NCI-H82 (cell line): ENCODE measurements around the gene HERC4.
"Not testable (repeated sequence)": the region's sequence is repeated elsewhere in the genome, so short reads cannot be mapped to it uniquely, and the experiment has no call there.

Source experiments
- DNase-seq: peaks from one replicate; lab custom pipeline; 2025; lab: John Stamatoyannopoulos, UW

HERC4 gene

DNA sequence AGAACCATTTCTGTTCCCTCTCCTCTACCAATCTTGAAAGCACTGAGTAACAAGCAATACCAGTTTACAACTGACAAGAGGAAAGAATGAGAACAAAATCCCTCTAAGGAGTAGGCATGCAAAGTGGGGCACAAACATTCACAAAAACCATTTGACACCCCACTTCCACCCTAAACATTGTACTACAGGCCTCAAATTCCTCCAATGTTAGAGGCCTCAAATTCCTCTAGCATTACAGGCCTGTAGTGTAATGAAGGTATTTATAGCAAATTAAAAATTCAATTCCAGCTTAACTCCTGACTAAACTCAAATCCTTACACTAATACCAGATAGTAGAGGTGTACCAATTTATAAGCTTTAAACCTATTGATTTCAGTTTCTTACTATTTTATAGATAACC, 105.2 kb downstream of the HERC4 start:
- no peak for DNase-seq

DNA sequence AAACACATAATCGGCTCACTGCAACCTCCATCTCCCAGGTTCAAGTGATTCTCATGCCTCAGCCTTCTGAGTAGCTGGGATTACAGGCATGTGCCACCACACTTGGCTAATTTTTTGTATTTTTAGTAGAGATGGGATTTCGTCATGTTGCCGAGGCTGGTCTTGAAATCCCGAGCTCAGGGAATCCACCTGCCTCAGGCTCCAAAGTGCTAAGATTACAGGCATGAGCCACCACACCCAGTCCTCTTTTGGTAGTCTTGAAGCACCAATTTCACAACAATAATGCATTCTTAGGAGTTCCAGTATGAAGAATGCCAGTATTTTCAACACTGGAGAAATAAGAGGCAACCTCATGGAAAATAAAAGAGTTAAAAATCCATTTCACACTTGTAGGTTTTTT, 109.0 kb downstream of the HERC4 start:
- not testable (repeated sequence) for DNase-seq

DNA sequence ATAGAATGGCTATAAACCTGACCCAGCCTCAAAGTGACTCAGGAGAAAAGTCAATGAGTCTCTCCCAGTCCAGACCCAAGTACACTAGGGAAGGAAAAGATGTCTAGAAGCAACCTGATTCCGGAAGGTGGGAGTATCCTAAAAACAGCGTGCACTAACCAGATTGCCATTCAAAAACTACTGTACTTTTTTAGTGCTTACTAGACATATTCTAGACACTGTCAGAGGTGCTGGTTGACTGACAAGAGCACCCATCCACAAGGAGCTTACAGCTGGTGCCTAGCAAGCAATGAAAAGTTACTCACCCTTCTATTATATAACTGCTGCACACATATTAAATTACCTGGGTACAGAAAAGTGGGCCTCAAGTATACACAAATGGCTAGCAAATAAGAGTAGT, 109.6 kb downstream of the HERC4 start:
- no peak for DNase-seq

DNA sequence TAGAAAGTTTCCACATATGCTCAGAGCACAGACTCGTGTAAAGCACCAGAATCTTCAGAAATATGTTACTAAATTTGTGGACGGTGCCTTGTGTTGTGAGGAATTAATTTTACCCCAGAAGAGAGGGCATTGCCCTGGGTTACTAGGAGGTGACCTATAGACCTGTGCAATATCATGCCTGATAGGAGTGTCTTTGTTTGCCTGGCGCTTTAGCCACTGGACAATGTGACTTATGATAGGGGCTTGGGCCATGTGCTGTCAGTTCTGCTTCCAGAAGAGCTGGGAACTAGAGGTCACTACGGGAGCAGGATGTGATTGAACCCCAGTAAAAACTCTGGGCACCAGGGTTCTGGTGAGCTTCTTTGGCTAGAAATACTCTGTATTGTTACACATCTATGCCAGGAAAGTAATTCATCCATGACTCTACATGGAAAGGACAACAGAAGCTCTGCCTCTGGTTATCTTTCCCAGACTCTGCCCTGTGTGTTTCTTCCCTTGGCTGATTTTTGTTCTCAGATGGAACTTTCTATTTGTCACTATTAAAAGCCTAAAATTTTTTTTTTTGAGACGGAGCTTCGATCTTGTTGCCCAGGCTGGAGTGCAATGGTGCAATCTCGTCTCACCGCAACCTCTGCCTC, 115.1 kb downstream of the HERC4 start:
- DNase-seq = no peak

DNA sequence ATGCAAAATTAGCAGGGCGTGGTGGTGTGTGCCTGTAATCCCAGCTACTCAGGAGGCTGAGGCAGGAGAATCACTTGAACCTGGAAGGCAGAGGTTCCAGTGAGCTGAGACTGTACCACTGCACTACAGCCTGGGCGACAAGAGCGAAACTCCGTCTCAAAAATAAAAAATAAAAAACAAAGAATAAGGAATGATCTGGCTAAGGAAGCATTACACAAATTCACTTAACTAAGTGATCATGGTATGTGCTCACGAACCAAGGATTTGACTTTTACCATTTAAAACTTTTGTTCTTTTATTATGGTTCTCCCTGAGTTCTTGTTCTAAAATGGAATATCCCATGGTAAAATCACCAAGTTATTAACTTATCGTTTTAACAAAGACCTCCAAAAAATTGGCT, 119.5 kb downstream of the HERC4 start:
- DNase-seq = no peak

DNA sequence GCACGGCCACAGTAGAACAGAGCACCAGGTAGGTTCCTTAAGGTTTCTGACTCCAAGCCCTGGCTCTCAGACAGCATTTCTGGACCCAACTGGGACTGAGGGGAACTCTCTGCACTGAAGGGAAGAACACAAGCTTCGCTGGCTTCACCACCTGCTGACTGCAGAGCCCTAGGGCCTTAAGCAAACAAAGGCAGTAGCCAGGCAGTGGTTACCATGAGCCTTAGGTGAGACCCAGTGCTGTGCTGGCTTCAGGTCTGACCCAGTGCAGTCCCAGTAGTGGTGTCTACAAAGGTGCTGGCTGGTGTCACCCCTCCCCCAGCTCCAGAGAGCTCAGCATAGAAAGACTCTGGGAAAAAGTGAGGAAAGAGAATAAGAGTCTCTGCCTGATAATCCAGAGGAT, 131.2 kb downstream of the HERC4 start:
- no peak for DNase-seq

DNA sequence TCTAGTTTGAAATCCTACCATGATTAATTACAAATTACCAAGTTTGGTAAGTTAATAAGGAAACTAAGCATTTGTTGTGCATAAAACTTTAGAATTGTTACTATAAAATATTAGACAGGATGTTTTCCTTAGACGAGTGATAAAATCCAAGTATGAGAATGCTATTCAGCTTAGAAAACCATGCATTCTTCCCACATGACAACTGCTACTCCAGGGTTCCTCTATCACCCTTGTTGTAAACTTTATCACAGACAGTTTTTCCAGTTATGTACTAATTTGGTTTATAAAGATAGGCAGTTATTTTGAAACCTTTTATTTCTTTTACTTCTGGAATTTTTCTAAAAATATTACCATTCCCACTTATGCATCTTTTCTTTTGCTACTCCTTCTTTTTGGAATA, 138.7 kb downstream of the HERC4 start:
- DNase-seq = no peak

DNA sequence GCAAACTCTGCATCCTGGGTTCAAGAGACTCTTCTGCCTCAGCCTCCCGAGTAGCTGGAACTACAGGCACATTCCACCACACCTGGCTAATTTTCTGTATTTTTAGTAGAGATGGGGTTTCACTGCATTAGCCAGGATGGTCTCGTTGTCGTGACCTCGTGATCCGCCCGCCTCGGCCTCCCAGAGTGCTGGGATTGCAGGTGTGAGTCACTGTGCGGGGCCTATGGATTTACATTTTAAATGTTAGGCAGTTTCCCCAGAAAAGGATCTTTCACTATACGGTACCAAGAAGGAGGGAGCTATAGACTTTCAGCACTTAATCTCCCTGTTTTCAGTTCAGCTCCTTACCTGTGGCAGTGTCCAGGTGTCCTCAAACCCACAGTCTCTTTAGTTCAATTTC, 139.9 kb downstream of the HERC4 start:
- no peak for DNase-seq

DNA sequence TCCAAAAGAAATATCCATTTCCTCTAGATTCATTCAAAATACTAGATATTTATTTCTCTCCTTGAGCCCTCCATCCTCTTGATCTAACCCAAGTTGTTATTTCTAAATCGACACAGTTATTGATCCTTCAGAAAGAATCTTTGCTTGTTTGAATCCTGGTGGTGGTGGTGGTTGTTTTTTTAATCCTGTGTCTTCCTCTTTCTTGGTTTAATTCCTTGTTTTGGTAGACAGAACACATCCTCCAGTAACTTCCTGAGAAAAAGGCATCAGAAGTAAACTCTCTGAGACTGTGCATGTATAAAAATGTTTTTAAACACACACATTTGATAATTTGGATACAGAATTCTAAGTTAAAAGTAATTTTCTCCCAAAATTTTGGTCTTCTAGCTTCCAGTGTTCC, 140.7 kb downstream of the HERC4 start:
- DNase-seq = no peak

DNA sequence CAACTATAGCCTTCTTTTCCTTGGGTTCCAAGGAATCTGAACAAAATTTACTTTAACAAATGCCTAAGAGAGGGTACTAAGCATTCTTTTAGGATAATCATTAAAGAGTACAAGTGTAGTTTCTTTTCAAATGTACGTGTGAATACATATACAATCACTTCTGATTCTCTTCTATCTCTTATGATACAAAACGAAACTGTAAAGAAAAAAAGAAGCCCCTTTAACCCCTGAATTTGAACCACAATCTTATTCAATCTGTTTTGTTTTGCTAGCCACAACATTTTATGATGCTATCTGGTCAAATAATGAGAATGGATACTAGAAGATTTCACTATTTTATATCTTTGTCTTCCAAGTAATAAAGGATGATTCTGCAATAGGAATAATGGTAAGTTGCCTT, 141.9 kb downstream of the HERC4 start:
- no peak for DNase-seq

DNA sequence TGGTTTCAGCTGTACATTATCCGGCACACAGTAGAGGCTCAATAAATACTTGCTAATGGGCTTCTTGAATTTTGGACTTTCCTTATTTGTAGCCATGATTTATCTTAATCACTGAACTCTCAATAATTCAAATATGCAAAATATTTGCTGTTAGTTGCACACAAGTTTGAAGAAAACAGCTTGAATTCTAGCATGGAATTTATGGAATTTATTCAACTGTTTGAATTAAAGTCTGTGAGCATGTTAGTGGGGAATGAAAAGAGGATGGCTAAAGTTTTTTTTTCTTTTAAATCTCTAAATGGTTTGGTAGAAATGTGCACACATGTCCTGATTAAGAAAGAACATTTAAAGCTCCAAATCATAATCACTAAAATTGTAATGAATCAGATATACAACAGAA, 148.1 kb downstream of the HERC4 start:
- no peak for DNase-seq

DNA sequence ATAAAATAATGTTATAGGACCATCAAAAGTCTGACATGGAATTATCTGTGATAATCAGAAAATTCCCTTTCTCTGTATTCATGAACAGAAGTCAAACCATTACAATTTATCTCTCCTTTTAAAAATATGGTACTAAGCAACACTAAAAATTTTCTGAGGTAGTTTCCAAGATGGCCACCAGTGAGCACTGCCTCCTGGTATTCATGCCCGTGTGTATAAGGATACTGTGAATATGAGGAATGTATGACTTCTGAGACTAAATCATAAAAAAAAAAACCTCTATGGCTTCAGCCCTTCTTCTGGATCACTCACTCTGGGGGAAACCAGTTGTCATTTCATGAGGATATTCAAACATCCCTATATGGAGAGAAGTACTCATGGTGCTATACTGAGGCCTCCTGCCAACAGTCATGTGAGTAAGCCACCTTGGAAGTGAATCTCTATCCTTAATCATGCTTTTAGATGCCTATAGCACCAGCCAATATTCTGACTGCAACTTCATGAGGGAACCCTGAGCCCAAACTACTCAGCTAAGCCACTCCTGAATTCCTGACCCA, 149.6 kb downstream of the HERC4 start:
- no peak for DNase-seq

DNA sequence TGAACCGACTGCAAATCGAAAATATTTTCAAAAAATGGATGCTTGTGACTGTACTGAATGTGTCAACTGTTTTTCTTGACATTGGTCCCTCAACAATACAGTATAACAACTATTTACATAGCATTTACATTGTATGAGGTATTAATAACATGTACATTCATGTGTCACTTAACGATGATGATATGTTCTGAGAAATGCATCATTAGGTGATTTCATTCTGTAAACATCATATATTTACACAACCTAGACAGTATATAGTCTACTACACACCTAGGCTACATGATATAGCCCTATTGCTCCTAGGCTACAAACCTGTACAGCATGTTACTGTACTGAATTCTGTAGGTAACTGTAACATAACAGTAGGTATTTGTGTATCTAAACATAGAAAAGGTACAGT, 150.9 kb downstream of the HERC4 start:
- no peak for DNase-seq

DNA sequence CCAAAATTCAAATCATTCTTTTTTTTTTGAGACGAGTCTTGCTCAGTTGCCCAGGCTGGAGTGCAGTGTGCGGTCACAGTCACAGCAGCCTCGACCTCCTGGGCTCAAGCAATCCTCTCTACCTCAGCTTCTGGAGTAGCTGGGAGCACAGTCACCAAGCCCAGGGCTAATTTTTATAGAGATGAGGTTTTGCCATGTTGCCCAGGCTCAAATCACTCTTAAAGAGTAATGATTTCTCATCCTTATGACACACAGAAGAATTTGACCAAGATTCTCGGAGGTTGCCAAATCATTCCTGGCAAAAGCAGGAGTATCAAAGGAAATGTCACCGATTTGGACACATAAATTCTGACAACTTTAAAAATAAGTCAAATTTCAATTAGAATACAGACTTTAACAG, 151.5 kb downstream of the HERC4 start:
- DNase-seq = no peak

DNA sequence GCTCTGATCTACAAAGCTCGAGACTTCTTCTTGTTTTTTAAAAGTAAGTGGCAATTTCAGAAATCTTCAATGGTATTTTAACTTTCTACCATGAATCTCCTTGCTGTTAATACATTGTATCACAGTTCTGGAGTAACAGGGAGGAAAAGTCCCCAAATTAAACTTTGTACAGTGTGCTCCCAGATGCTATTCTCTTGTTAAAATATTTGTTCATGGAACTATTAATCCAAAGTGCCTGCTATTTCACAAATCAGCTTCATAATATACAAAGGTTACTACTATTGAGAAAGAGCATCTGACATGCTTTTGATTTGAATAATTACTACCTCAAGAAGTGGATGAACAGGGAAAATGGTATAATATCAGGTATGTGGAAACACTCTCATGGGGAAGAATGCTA, 154.0 kb downstream of the HERC4 start:
- DNase-seq = no peak

DNA sequence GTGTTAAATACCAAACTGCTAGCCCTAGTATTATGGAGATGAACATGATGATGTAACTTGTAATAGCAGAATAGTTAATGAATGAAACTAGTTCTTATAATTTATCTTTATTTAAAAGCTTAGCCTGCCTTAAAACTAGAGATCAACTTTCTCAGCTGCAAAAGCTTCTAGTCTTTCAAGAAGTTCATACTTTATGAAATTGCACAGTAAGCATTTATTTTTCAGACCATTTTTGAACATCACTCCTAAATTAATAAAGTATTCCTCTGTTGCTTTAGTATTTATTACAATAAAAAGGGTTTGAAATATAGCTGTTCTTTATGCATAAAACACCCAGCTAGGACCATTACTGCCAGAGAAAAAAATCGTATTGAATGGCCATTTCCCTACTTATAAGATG, 157.4 kb downstream of the HERC4 start:
- no peak for DNase-seq

DNA sequence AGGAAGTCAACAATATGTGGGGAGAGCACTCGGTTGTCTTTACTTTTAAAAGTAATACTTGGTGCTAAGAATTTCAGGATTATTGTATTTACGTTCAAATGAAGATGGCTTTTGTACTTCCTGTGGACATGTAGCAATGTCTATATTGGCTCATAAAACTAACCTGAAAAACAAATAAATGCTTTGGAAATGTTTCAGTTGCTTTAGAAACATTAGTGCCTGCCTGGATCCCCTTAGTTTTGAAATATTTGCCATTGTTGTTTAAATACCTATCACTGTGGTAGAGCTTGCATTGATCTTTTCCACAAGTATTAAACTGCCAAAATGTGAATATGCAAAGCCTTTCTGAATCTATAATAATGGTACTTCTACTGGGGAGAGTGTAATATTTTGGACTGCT, 157.9 kb downstream of the HERC4 start:
- DNase-seq = no peak

DNA sequence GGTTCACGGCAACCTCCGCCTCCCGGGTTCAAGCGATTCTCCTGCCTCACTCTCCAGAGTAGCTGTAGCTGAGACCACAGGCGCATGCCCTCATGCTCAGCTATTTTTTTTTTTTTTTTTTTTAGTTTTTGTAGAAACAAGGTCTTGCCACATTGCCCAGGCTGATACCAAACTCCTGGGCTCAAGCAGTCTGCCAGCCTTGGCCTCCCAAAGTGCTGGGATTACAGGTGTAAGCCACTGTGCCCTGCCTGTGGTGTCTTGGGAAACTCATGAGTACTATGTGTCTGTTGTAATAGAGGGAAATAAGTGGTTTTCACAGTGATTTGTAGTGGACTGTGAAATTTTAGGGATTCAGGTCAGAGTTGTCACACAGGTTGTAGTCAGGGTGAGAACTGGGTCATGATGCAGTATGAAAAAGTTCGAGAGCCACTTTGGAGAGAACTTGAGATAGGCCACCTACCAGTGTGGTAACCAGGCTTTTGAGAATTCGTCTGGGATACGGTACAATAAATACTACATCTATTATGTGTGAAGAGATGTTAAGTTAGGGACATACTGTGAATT, 160.2 kb downstream of the HERC4 start:
- no peak for DNase-seq

DNA sequence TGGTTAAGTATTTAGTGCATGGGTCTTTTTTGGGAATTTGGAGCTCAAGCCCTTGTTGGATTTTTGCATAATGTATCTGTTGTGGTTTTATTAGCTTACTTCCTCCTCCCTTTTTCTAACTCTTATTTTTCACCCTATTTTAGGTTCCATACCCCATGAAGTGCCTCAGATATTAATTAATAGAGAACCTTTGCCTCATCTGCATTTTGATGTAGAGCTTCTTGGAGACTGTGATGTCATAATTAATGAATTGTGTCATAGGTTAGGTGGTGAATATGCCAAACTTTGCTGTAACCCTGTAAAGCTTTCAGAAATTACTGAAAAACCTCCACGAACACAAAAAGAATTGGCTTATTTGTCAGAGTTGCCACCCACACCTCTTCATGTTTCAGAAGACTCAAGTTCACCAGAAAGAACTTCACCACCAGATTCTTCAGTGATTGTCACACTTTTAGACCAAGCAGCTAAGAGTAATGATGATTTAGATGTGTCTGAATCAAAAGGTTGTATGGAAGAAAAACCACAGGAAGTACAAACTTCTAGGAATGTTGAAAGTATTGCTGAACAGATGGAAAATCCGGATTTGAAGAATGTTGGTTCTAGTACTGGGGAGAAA, 162.6 kb downstream of the HERC4 start:
- no peak for DNase-seq

DNA sequence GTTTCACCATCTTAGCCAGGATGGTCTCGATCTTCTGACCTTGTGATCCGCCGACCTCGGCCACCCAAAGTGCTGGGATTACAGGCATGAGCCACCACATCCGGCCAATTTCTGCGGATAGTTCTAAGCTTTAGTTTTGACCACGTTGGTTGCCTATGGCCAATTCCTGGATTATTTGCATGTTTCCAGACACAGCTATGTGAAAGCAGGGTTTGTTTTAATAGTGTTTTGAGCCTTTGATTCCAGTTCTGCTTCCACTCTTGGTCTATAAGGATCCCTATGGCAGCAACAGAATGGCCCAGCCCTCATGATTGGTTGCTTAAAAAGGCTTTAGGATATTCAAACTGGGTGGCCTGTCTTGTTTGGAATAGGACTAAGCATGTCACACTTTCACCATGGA, 171.5 kb downstream of the HERC4 start:
- DNase-seq = no peak

DNA sequence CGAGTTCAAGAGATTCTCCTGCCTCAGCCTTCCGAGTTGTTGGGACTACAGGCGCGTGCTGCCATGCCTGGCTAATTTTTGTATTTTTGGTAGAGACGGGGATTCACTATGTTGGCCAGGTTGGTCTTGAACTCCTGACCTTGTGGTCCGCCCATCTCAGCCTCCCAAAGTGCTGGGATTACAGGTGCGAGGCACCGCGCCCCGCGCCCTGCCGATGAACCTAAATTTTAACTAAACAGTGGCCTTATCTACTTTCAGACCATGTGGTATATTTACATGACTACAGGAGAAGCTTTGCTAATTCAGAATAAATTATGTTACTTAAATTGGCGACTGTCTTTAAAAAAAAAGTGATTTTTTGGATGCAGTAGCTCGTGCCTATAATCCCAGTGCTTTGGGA, 181.4 kb downstream of the HERC4 start:
- no peak for DNase-seq

DNA sequence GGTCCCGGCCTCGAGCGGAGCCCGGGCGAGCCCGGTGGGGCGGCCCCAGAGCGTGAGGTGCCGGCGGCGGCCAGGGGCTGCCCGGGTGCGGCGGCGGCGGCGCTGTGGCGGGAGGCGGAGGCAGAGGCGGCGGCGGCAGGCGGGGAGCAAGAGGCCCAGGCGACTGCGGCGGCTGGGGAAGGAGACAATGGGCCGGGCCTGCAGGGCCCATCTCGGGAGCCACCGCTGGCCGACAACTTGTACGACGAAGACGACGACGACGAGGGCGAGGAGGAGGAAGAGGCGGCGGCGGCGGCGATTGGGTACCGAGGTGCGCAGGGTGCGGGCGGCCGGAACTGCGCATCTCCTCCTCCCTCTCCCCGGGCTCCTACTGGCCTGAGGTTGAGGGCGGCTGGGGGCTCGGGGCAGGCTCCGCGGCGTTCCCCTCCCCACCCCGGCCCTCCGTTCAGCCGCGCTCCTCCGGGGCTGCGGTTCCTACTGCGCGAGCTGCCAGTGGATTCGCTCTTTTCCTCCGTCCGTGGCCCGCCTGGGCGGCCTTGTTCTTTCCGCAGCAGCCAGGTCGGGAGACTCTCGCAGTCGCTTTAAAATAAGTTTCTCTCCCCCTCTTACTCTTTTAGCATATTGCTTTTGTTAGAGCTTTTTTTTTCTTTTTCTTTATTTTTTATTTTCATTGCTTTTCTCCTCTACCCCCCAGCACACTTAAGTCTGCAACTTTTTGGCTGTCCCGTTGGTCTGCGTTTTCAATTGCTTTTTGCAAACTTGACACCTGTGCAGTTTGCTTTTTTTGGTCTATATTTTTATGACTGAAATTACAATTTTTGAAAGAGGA, 190.0 kb downstream of the HERC4 start:
- peak; percentile 79 for DNase-seq

DNA sequence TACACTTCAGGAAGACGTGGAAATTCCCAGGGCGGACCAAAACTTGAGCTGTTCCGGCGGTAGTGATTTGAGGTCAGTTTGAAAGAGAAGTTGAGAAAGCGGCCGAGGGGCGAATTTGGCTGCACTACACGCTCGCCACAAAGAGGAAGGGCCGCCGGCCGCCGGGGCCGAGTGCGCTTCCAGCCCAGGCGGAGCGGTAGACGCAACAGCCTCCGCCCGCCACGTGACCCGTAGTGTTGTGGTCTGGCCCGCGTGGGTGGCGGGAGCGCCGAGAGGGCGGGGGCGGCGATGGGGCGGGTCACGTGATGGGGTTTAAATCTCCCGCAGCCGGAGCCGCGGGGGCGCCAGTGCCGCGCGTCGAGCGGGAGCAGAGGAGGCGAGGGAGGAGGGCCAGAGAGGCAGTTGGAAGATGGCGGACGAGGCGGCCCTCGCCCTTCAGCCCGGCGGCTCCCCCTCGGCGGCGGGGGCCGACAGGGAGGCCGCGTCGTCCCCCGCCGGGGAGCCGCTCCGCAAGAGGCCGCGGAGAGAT, 190.7 kb downstream of the HERC4 start, which contains the start of gene SIRT1:
Gene SIRT1 (plus strand): TSS at position 344 of the 529 bp plus-strand sequence. CDS start 66 bp downstream, at position 410.
- DNase-seq = peak; percentile 95
